Measurements from ENCODE around the gene PCNP. TPM values are rescaled to one million over a fixed set of nuclear protein-coding genes. Genes with fewer than 3 reads are reported as not detected.

Gene PCNP
- total and polyA plus RNA-seq, 9 of the 15 experiments (the other 6 are each of a cell fraction or from before 2014, with no cell fraction given) = 54.3 to 170 (median 150) TPM

DNA sequence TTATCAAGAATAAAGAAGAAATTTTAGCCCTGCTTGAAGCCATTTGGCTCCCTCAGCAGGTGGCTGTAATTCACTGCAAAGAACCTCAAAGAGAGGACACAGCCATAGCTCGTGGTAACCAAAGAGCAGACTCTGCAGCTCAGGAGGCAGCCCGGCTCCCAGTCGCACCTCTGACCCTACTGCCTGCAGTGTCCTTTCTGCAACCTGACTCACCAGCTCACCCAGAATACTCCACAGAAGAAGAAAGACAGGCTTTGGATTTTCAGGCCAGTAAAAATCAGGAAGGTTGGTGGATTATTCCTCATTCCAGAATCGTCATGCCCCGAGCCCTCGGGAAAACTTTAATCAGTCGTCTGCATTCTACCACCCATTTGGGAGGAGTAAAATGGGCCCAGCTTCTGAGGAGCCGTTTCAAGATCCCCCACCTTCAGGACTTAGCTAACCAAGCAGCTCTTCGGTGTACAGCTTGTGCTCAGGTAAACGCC, 64.3 kb downstream of the PCNP start:
- POLR2A ChIA-PET = interaction anchor here (0.7 to 2.2 kb wide), 3 partner anchors 36 to 71 kb away, joined by 3 to 6 read pairs (median 3); no protein-coding TSS in a partner anchor
- Histone ChIP-seq H3K4me1 (replicated peaks in 1 of 2; ENCODE audit: control insufficient read depth in 2 of 2, insufficient read depth in 2 of 2, low read length in 2 of 2) (peaks cover 6 to 17% of the 10 kb centered on the region in 2 experiments; a peak in 4 of 5 replicates), H3K9ac (ENCODE audit: insufficient read depth in 1 of 2, low read depth in 2 of 2, low read length in 2 of 2) (peak overlapping the region; percentile 87 to 91), H3K36me3 (ENCODE audit: control insufficient read depth, insufficient read depth, low read length) (peaks cover 54% of the 10 kb centered on the region), H3K9me3 (replicated peaks; ENCODE audit: control insufficient read depth, insufficient read depth, low read depth, low read length) (no peaks in the 10 kb centered on the region), H3K9me1 (ENCODE audit: control insufficient read depth, insufficient read depth, low read length) (no peaks in the 10 kb centered on the region), H2AFZ (ENCODE audit: low read depth, low read length) (peak overlapping the region; percentile 38; the same call in 1 of the 2 replicates), H4K20me1 (replicated peaks; ENCODE audit: control insufficient read depth, insufficient read depth, low read length) (no peaks in the 10 kb centered on the region), H3K4me2 (ENCODE audit: insufficient read depth, low read length) (peak overlapping the region; percentile 93), H3K4me3 (peak overlapping the region; percentile 63), H3K27me3 (ENCODE audit: control insufficient read depth in 2 of 2, insufficient read depth in 2 of 2, low read length in 2 of 2) (no peaks in the 10 kb centered on the region), H3K27ac (ENCODE audit: extremely low read depth, low read depth, low read length) (peak overlapping the region; percentile 86), H3K79me2 (ENCODE audit: control insufficient read depth, insufficient read depth, low read length) (peaks cover 95% of the 10 kb centered on the region)
- in situ Hi-C loops (cut with MboI) (no loop called here), intact Hi-C loops (cut with micrococcal nuclease) (loop anchor here (5.0 to 10.0 kb wide), 2 partner anchors 126 to 264 kb away; partner anchors contain the start of gene SENP7)
- no peak for FAIRE-seq
- ATAC-seq = peak; percentile 39
- BruUV-seq (replicated peaks) = no TSS peak
- CTCF ChIA-PET (ENCODE audit: low intra/inter-chr PET ratio) = interaction anchor here (2.8 kb wide), 1 partner anchor 65 kb away, joined by 9 read pairs; the partner anchor contains the start of gene PCNP
- DNase-seq (ENCODE audit: extremely low read depth in 1 of 4, low spot score in 3 of 4) = peak in 2 of 4 experiments; percentile 17 to 73
- WGBS (ENCODE audit: insufficient coverage, low coverage, missing lambda C conversion rate) = 3% methylated on average over 10 of the region's 10 CpGs
- TF ChIP-seq HDAC8 (tag; IDR thresholded peaks at IDR 0.05) (no peak), EP300 (IDR thresholded peaks at IDR 0.05; ENCODE audit: low read length) (0 out of 2 replicates have a peak, but pooled peaks have one; percentile 3), HDGF (IDR thresholded peaks at IDR 0.05) (0 out of 2 replicates have a peak, but pooled peaks have one; percentile 17), GTF2E2 (tag; IDR thresholded peaks at IDR 0.05) (peak; percentile 1; the same call in 1 of the 2 replicates), PTBP1 (IDR thresholded peaks at IDR 0.05; ENCODE audit: low read depth, low read length) (peak; percentile 89), CTCF (IDR thresholded peaks at IDR 0.05 in 2 of 3, conservative IDR thresholded peaks at IDR 0.05 in 1 of 3; ENCODE audit: insufficient read depth in 2 of 3, low read depth in 1 of 3, low read length in 3 of 3) (peak; percentile 21 to 49 (median 32); a peak in 3 of 6 replicates), KDM5B (IDR thresholded peaks at IDR 0.05; ENCODE audit: insufficient replicate concordance, low read depth, low read length) (peak; percentile 17)
- TF ChIP-seq, protein P1, sequence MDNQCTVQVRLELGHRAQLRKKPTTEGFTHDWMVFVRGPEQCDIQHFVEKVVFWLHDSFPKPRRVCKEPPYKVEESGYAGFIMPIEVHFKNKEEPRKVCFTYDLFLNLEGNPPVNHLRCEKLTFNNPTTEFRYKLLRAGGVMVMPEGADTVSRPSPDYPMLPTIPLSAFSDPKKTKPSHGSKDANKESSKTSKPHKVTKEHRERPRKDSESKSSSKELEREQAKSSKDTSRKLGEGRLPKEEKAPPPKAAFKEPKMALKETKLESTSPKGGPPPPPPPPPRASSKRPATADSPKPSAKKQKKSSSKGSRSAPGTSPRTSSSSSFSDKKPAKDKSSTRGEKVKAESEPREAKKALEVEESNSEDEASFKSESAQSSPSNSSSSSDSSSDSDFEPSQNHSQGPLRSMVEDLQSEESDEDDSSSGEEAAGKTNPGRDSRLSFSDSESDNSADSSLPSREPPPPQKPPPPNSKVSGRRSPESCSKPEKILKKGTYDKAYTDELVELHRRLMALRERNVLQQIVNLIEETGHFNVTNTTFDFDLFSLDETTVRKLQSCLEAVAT (IDR thresholded peaks at IDR 0.05) = peak in 1 of 2 experiments; percentile 83; a peak in 2 of 4 replicates
- TF ChIP-seq, protein P2, sequence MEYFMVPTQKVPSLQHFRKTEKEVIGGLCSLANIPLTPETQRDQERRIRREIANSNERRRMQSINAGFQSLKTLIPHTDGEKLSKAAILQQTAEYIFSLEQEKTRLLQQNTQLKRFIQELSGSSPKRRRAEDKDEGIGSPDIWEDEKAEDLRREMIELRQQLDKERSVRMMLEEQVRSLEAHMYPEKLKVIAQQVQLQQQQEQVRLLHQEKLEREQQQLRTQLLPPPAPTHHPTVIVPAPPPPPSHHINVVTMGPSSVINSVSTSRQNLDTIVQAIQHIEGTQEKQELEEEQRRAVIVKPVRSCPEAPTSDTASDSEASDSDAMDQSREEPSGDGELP (CRISPR knock-in tag; IDR thresholded peaks at IDR 0.05; ENCODE audit: borderline replicate concordance) = no peak
- TF ChIP-seq, protein P3, sequence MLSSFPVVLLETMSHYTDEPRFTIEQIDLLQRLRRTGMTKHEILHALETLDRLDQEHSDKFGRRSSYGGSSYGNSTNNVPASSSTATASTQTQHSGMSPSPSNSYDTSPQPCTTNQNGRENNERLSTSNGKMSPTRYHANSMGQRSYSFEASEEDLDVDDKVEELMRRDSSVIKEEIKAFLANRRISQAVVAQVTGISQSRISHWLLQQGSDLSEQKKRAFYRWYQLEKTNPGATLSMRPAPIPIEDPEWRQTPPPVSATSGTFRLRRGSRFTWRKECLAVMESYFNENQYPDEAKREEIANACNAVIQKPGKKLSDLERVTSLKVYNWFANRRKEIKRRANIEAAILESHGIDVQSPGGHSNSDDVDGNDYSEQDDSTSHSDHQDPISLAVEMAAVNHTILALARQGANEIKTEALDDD (IDR thresholded peaks at IDR 0.05) = peak; percentile 56; the same call in 1 of the 2 replicates
- TF ChIP-seq, protein P4, sequence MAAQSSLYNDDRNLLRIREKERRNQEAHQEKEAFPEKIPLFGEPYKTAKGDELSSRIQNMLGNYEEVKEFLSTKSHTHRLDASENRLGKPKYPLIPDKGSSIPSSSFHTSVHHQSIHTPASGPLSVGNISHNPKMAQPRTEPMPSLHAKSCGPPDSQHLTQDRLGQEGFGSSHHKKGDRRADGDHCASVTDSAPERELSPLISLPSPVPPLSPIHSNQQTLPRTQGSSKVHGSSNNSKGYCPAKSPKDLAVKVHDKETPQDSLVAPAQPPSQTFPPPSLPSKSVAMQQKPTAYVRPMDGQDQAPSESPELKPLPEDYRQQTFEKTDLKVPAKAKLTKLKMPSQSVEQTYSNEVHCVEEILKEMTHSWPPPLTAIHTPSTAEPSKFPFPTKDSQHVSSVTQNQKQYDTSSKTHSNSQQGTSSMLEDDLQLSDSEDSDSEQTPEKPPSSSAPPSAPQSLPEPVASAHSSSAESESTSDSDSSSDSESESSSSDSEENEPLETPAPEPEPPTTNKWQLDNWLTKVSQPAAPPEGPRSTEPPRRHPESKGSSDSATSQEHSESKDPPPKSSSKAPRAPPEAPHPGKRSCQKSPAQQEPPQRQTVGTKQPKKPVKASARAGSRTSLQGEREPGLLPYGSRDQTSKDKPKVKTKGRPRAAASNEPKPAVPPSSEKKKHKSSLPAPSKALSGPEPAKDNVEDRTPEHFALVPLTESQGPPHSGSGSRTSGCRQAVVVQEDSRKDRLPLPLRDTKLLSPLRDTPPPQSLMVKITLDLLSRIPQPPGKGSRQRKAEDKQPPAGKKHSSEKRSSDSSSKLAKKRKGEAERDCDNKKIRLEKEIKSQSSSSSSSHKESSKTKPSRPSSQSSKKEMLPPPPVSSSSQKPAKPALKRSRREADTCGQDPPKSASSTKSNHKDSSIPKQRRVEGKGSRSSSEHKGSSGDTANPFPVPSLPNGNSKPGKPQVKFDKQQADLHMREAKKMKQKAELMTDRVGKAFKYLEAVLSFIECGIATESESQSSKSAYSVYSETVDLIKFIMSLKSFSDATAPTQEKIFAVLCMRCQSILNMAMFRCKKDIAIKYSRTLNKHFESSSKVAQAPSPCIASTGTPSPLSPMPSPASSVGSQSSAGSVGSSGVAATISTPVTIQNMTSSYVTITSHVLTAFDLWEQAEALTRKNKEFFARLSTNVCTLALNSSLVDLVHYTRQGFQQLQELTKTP (IDR thresholded peaks at IDR 0.05; ENCODE audit: low read depth in 1 of 2, partially characterized antibody in 2 of 2) = peak in 1 of 2 experiments; percentile 57

Measured in K562 (cell line).